Neuron (in vitro differentiated cells): Measurements from ENCODE around the gene MSRB2.

Experiments
- H2AFZ ChIP-seq: one replicate; pipeline ENCODE4 v1.6.1; 2013; ENCODE audit warnings: low read depth, mild to moderate bottlenecking, inconsistent platforms, low read length, moderate library complexity
- H3K27me3 ChIP-seq: one replicate; pipeline ENCODE4 v1.6.1; 2013; ENCODE audit warnings: low read length; ENCODE audit not compliant: insufficient read depth
- H3K36me3 ChIP-seq: one replicate; pipeline ENCODE4 v1.6.1; 2013; ENCODE audit warnings: low read length; ENCODE audit not compliant: insufficient read depth
- H3K4me1 ChIP-seq: one replicate; pipeline ENCODE4 v1.6.1; 2013; ENCODE audit warnings: low read length; ENCODE audit not compliant: insufficient read depth
- H3K4me3 ChIP-seq: 2 replicates; pipeline ENCODE4 v1.5.1; 2013; ENCODE audit warnings: mild to moderate bottlenecking, low read length, moderate library complexity
- H3K9me3 ChIP-seq: one replicate; pipeline ENCODE4 v1.6.1; 2013; ENCODE audit warnings: low read length

Gene MSRB2

GRCh38 chr10:23095404-23095965, at the start of gene MSRB2:
MSRB2 (plus strand) TSS chr10:23095579; CDS start chr10:23095609, 30 bp downstream.
- peaks cover 13% of the 10 kb centered on the region for H3K4me1 ChIP-seq
- peak within 1 kb of the TSS; percentile 94 for H3K4me3 ChIP-seq

GRCh38 chr10:23046027-23046426, 49.4 kb upstream of the MSRB2 start:
- Histone ChIP-seq H3K4me1 (no peaks in the 10 kb centered on the region), H3K36me3 (no peaks in the 10 kb centered on the region)

More at GRCh38 chr10:23095404-23095965, at the start of gene MSRB2:
- Histone ChIP-seq H3K36me3 (no peaks in the 10 kb centered on the region), H3K27me3 (no peaks in the 10 kb centered on the region), H3K9me3 (no peaks in the 10 kb centered on the region), H2AFZ (peak within 1 kb of the TSS; percentile 85)

GRCh38 chr10:23047201-23048050, 48.0 kb upstream of the MSRB2 start:
- no peaks in the 10 kb centered on the region for H3K36me3 ChIP-seq
- no peak overlapping the region for H2AFZ ChIP-seq
- H3K27me3 ChIP-seq = no peaks in the 10 kb centered on the region
- H3K4me3 ChIP-seq = no peak overlapping the region
- peaks cover under 1% of the 10 kb centered on the region for H3K4me1 ChIP-seq
- H3K9me3 ChIP-seq = no peaks in the 10 kb centered on the region

More at GRCh38 chr10:23046027-23046426, 49.4 kb upstream of the MSRB2 start:
- H3K4me3 ChIP-seq = no peak overlapping the region
- no peak overlapping the region for H2AFZ ChIP-seq
- no peaks in the 10 kb centered on the region for H3K27me3 ChIP-seq
- no peaks in the 10 kb centered on the region for H3K9me3 ChIP-seq

- no peaks in the 10 kb centered on the region for H3K9me3 ChIP-seq
- H3K27me3 ChIP-seq = no peaks in the 10 kb centered on the region
- peaks cover 5% of the 10 kb centered on the region for H3K4me1 ChIP-seq
- H3K36me3 ChIP-seq = no peaks in the 10 kb centered on the region
- no peak overlapping the region for H3K4me3 ChIP-seq
- no peak overlapping the region for H2AFZ ChIP-seq
These were observed 47.2 kb upstream of the MSRB2 start for GRCh38 chr10:23048191-23048590.

- no peaks in the 10 kb centered on the region for H3K27me3 ChIP-seq
- no peaks in the 10 kb centered on the region for H3K36me3 ChIP-seq
- H3K9me3 ChIP-seq = no peaks in the 10 kb centered on the region
- H2AFZ ChIP-seq = no peak overlapping the region
- no peak overlapping the region for H3K4me3 ChIP-seq
- peaks cover 22% of the 10 kb centered on the region for H3K4me1 ChIP-seq
These were observed 44.1 kb upstream of the MSRB2 start for GRCh38 chr10:23051278-23051677.

- Histone ChIP-seq H3K4me1 (peaks cover 22% of the 10 kb centered on the region), H3K9me3 (no peaks in the 10 kb centered on the region), H3K36me3 (no peaks in the 10 kb centered on the region), H3K27me3 (no peaks in the 10 kb centered on the region), H2AFZ (no peak overlapping the region), H3K4me3 (no peak overlapping the region)
These were observed 43.5 kb upstream of the MSRB2 start for GRCh38 chr10:23051855-23052331.

GRCh38 chr10:23053036-23053435, 42.3 kb upstream of the MSRB2 start:
- no peaks in the 10 kb centered on the region for H3K36me3 ChIP-seq
- no peak overlapping the region for H3K4me3 ChIP-seq
- H3K9me3 ChIP-seq = no peaks in the 10 kb centered on the region
- no peaks in the 10 kb centered on the region for H3K27me3 ChIP-seq
- H2AFZ ChIP-seq = no peak overlapping the region
- peaks cover 22% of the 10 kb centered on the region for H3K4me1 ChIP-seq

GRCh38 chr10:23055424-23056185, 39.8 kb upstream of the MSRB2 start:
- Histone ChIP-seq H3K4me1 (peaks cover 22% of the 10 kb centered on the region), H3K36me3 (no peaks in the 10 kb centered on the region), H2AFZ (peak overlapping the region; percentile 37), H3K4me3 (no peak overlapping the region), H3K27me3 (no peaks in the 10 kb centered on the region), H3K9me3 (peaks cover 3% of the 10 kb centered on the region)

GRCh38 chr10:23056186-23056579, 39.2 kb upstream of the MSRB2 start:
- Histone ChIP-seq H2AFZ (peak overlapping the region; percentile 37), H3K4me1 (peaks cover 22% of the 10 kb centered on the region), H3K4me3 (no peak overlapping the region), H3K36me3 (no peaks in the 10 kb centered on the region), H3K27me3 (no peaks in the 10 kb centered on the region), H3K9me3 (peaks cover 6% of the 10 kb centered on the region)

- H3K4me1 ChIP-seq = peaks cover 22% of the 10 kb centered on the region
- no peak overlapping the region for H2AFZ ChIP-seq
- H3K27me3 ChIP-seq = no peaks in the 10 kb centered on the region
- peaks cover 6% of the 10 kb centered on the region for H3K9me3 ChIP-seq
- no peaks in the 10 kb centered on the region for H3K36me3 ChIP-seq
- H3K4me3 ChIP-seq = no peak overlapping the region
These were observed 37.0 kb upstream of the MSRB2 start for GRCh38 chr10:23058366-23058765.

- Histone ChIP-seq H3K4me1 (peaks cover 13% of the 10 kb centered on the region), H3K4me3 (no peak overlapping the region), H3K9me3 (peaks cover 6% of the 10 kb centered on the region), H2AFZ (no peak overlapping the region), H3K36me3 (no peaks in the 10 kb centered on the region), H3K27me3 (peaks cover 3% of the 10 kb centered on the region)
These were observed 34.5 kb upstream of the MSRB2 start for GRCh38 chr10:23060918-23061317.

- no peaks in the 10 kb centered on the region for H3K36me3 ChIP-seq
- peaks cover 9% of the 10 kb centered on the region for H3K4me1 ChIP-seq
- H3K4me3 ChIP-seq = no peak overlapping the region
- H3K9me3 ChIP-seq = peaks cover 6% of the 10 kb centered on the region
- H3K27me3 ChIP-seq = peaks cover 3% of the 10 kb centered on the region
- H2AFZ ChIP-seq = peak overlapping the region; percentile 67
These were observed 32.1 kb upstream of the MSRB2 start for GRCh38 chr10:23063045-23063972.
